Testis (tissue), 3 donors: Measurements from ENCODE around the gene SLC16A1. TPM values are rescaled to one million over a fixed set of nuclear protein-coding genes. Genes with fewer than 3 reads are reported as not detected.

Experiments used
- DNase-seq: peaks from one replicate; pipeline ENCODE4 v3.0.0-alpha.2; 2019
- H3K27ac ChIP-seq, 2 donors: fragments of 200-600 bp; sonication (generic); one replicate each; pipeline ENCODE4 v1.5.1; 2019
- H3K27me3 ChIP-seq: fragments of 200-600 bp; sonication (generic); one replicate; pipeline ENCODE4 v1.5.1; 2019
- H3K36me3 ChIP-seq: fragments of 200-600 bp; sonication (generic); one replicate; pipeline ENCODE4 v1.5.1; 2017; ENCODE audit warnings: low read depth; ENCODE audit errors: missing control alignments
- H3K4me1 ChIP-seq: fragments of 200-600 bp; sonication (generic); one replicate; pipeline ENCODE4 v1.5.1; 2019
- H3K4me3 ChIP-seq, 2 donors: fragments of 200-600 bp; sonication (generic); one replicate each; pipeline ENCODE4 v1.5.1; 2017 to 2019
- H3K9me3 ChIP-seq: fragments of 200-600 bp; sonication (generic); one replicate; pipeline ENCODE4 v1.5.1; 2017
- CTCF ChIP-seq, 3 experiments: fragments of 450-650 bp in 2 of 3; fragments of 200-600 bp in 1 of 3; sonication (generic) in 1 of 3; IDR thresholded peaks; one replicate each; pipeline ENCODE4 v1.5.1; 2016 to 2019; ENCODE audit warnings: antibody characterized with exemption in 3 of 3, mild to moderate bottlenecking in 2 of 3, moderate library complexity in 1 of 3
- POLR2A ChIP-seq: fragments of 450-650 bp; IDR thresholded peaks from one replicate; pipeline ENCODE4 v1.6.1; 2017; ENCODE audit warnings: antibody characterized with exemption, mild to moderate bottlenecking, moderate library complexity
- WGBS, 2 donors: methylation state at CpG; one replicate each; pipeline ENCODE4 v1.1.5; 2018; 5-methylcytosine and 5-hydroxymethylcytosine counted together
- intact Hi-C: fragments of 100-400 bp; cut with DNase I; formaldehyde crosslinking; loops from one replicate; pipeline ENCODE4 v1.15.1; 2023; ENCODE audit warnings: low total_unique reads
- polyA plus RNA-seq: library from polyadenylated mRNA; stranded (reverse); fragments of 350-450 nt; fragmentation: Illumina TruSeq; extraction: RNeasy Lipid Tissue Mini Kit (QIAGEN cat#74804); gene quantifications from one replicate; pipeline ENCODE4 v1.2.3, GENCODE V29; 2014; ENCODE audit warnings: low read depth, low replicate concordance; ENCODE audit not compliant: insufficient read depth
- total RNA-seq, 2 donors: library from RNA; depleted of rRNA; stranded (reverse); fragments of >200 nt; gene quantifications; one replicate each; pipeline ENCODE4 v1.2.3, GENCODE V29; 2016

SLC16A1 gene
- total and polyA plus RNA-seq, 3 donors from 2014 or later = 70.3 to 130 (median 102) TPM

- intact Hi-C loops = no loop called here
Measured at GRCh38 chr1:112878321-112878720, 77.7 kb downstream of the SLC16A1 start.

GRCh38 chr1:112877750-112878149 is 78.2 kb downstream of the SLC16A1 start:
- Histone ChIP-seq H3K4me1 (peaks cover 20% of the 10 kb centered on the region), H3K27me3 (no peaks in the 10 kb centered on the region), H3K27ac (no peak overlapping the region), H3K4me3 (no peak overlapping the region), H3K9me3 (no peaks in the 10 kb centered on the region), H3K36me3 (no peaks in the 10 kb centered on the region)
- DNase-seq = no peak
- no peak for TF ChIP-seq CTCF (IDR thresholded peaks at IDR 0.05)
- no peak for TF ChIP-seq POLR2A
- WGBS, 2 donors = 48 to 62% methylated on average over 2 of the region's 2 CpGs
- intact Hi-C loops = no loop called here

More at GRCh38 chr1:112878321-112878720, 77.7 kb downstream of the SLC16A1 start:
- TF ChIP-seq CTCF (IDR thresholded peaks at IDR 0.05) = no peak
- no peak for TF ChIP-seq POLR2A
- H3K4me3 ChIP-seq = no peak overlapping the region
- H3K27me3 ChIP-seq = no peaks in the 10 kb centered on the region
- peaks cover 20% of the 10 kb centered on the region for H3K4me1 ChIP-seq
- WGBS, 2 donors = 76 to 83% methylated on average over 8 to 9 of the region's 9 CpGs
- no peaks in the 10 kb centered on the region for H3K9me3 ChIP-seq
- no peaks in the 10 kb centered on the region for H3K36me3 ChIP-seq
- no peak overlapping the region for H3K27ac ChIP-seq
- DNase-seq = no peak

- no peak for DNase-seq
- H3K27ac ChIP-seq = no peak overlapping the region
- no peaks in the 10 kb centered on the region for H3K27me3 ChIP-seq
- intact Hi-C loops = no loop called here
- TF ChIP-seq POLR2A = no peak
- TF ChIP-seq CTCF (IDR thresholded peaks at IDR 0.05) = no peak
- H3K9me3 ChIP-seq = no peaks in the 10 kb centered on the region
- H3K4me3 ChIP-seq = no peak overlapping the region
- H3K36me3 ChIP-seq = no peaks in the 10 kb centered on the region
- 56 to 61% methylated on average over 2 of the region's 2 CpGs for WGBS, 2 donors
- peaks cover 13% of the 10 kb centered on the region for H3K4me1 ChIP-seq
Measured at GRCh38 chr1:112876315-112876714, 79.7 kb downstream of the SLC16A1 start.

GRCh38 chr1:112872551-112872962 is 83.4 kb downstream of the SLC16A1 start:
- TF ChIP-seq POLR2A = no peak
- no peak for TF ChIP-seq CTCF (IDR thresholded peaks at IDR 0.05)
- Histone ChIP-seq H3K36me3 (no peaks in the 10 kb centered on the region), H3K27me3 (no peaks in the 10 kb centered on the region), H3K4me1 (peaks cover 10% of the 10 kb centered on the region), H3K9me3 (no peaks in the 10 kb centered on the region), H3K4me3 (no peak overlapping the region), H3K27ac (peak overlapping the region; percentile 23 to 57)
- no peak for DNase-seq
- intact Hi-C loops = no loop called here
- WGBS, 2 donors = 34 to 40% methylated on average over 1 of the region's 1 CpG

- Histone ChIP-seq H3K9me3 (no peaks in the 10 kb centered on the region), H3K36me3 (no peaks in the 10 kb centered on the region), H3K4me1 (peaks cover 10% of the 10 kb centered on the region), H3K27ac (peak overlapping the region in 1 of 2 donors; percentile 17), H3K27me3 (no peaks in the 10 kb centered on the region), H3K4me3 (no peak overlapping the region)
- DNase-seq = no peak
- WGBS, 2 donors = 91 to 93% methylated on average over 5 of the region's 5 CpGs
- TF ChIP-seq POLR2A = no peak
- TF ChIP-seq CTCF (IDR thresholded peaks at IDR 0.05) = no peak
- intact Hi-C loops = no loop called here
Measured at GRCh38 chr1:112870887-112871646, 84.9 kb downstream of the SLC16A1 start.
